ENCODE measurements around the gene SMOC1. TPM values are rescaled to one million over a fixed set of nuclear protein-coding genes. Genes with fewer than 3 reads are reported as not detected.
"Not testable (repeated sequence)": the region's sequence is repeated elsewhere in the genome, so short reads cannot be mapped to it uniquely, and the experiment has no call there.

SMOC1 gene
- total and polyA plus RNA-seq, 5 donors from 2014 or later = not detected

DNA sequence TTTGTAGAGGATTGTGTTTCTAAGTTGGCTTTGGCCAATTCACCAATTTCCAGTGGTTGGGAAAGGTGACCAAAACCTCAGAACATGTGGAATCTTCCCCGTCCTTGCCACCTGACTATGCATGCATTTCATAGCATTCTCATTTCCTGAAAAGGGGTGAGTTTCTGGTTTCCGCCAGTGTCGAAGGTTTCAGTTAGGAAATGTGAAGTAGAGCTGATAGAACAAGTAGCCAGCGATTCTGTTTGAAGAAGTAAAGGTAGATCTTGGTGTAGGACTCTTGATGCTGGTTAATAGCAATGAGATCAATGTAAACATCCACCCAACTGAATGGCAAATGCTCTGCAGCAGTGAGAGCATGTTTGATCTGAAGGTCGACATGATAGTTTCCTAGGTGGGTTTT, 15.9 kb downstream of the SMOC1 start:
- DNase-seq = no peak
- H3K9me3 ChIP-seq (ENCODE audit: control insufficient read depth in 2 of 2, low read length in 2 of 2) = peaks cover 13 to 17% of the 10 kb centered on the region in 2 experiments
- Mint-ChIP-seq H3K27me3 (peaks cover 51% of the 10 kb centered on the region), H3K27ac (no peak overlapping the region), H3K4me3 (no peak overlapping the region), H3K4me1 (no peaks in the 10 kb centered on the region), H3K9me3 (peaks cover 0 to 25% (median 9%) of the 10 kb centered on the region in 7 donors), H3K36me3 (no peaks in the 10 kb centered on the region)
- H3K36me3 ChIP-seq (ENCODE audit: control insufficient read depth, insufficient read depth, low read length) = no peaks in the 10 kb centered on the region
- no peak for ATAC-seq (ENCODE audit: low read depth in 2 of 2)
- no peak overlapping the region for H3K27ac ChIP-seq (ENCODE audit: insufficient read depth, low read length, poor library complexity, severe bottlenecking)
- H3K4me1 ChIP-seq (ENCODE audit: control insufficient read depth, insufficient read depth, low read length, poor library complexity, severe bottlenecking) = no peaks in the 10 kb centered on the region
- peaks cover 16% of the 10 kb centered on the region for H3K27me3 ChIP-seq (ENCODE audit: control insufficient read depth, insufficient read depth, low read length)
- no peak overlapping the region for H3K4me3 ChIP-seq (ENCODE audit: low read depth, low read length)

DNA sequence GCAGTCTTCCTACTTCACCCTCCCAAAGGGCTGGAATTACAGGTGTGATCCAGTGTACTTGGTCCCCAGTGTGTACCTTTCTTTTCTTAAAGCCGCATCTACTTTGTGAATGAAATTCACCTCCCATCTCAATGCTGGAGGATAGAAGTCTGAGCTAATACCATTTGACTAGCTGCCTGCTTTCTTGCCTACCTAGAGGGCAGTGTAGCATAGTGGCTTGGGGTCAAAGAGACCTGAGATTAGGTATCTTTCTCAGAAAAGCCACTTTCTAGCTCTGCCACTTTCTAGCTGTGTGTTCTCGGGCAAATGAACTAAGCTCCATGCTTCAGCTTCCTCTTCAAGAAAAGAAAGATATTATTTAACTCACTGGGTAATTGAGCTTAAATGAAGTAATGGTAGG, 16.9 kb downstream of the SMOC1 start:
- Mint-ChIP-seq H3K4me1 (no peaks in the 10 kb centered on the region), H3K27ac (no peak overlapping the region), H3K27me3 (peaks cover 53% of the 10 kb centered on the region), H3K4me3 (no peak overlapping the region), H3K36me3 (no peaks in the 10 kb centered on the region), H3K9me3 (peaks cover 0 to 25% (median 9%) of the 10 kb centered on the region in 7 donors)
- ATAC-seq (ENCODE audit: low read depth in 2 of 2) (no peak), DNase-seq (no peak)
- H3K36me3 ChIP-seq (ENCODE audit: control insufficient read depth, insufficient read depth, low read length) = no peaks in the 10 kb centered on the region
- H3K9me3 ChIP-seq (ENCODE audit: control insufficient read depth in 2 of 2, low read length in 2 of 2) = peaks cover 13 to 17% of the 10 kb centered on the region in 2 experiments
- peaks cover 11% of the 10 kb centered on the region for H3K27me3 ChIP-seq (ENCODE audit: control insufficient read depth, insufficient read depth, low read length)
- H3K4me3 ChIP-seq (ENCODE audit: low read depth, low read length) = no peak overlapping the region
- H3K4me1 ChIP-seq (ENCODE audit: control insufficient read depth, insufficient read depth, low read length, poor library complexity, severe bottlenecking) = no peaks in the 10 kb centered on the region
- no peak overlapping the region for H3K27ac ChIP-seq (ENCODE audit: insufficient read depth, low read length, poor library complexity, severe bottlenecking)

DNA sequence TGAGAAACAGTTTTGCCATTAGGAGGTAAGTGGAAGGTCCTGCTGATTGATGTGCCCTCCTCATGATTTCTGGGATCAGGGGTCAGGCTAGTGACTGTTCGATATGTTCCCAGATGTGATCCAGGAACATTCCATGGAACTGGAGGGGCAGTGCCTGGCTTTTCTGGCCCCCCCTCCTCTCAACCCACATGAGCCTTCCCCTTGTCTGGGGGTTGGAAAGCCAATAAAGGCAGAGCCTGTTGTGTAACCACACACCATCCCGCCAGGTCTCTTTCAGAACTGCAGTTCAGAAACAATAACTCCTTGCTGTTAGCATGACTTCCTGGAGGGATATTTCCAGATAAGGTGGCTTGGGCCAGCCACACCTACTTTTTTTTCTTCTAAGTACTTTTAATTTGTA, 17.8 kb downstream of the SMOC1 start:
- no peaks in the 10 kb centered on the region for H3K4me1 Mint-ChIP-seq
- ATAC-seq (ENCODE audit: low read depth in 2 of 2) (no peak), DNase-seq (no peak)
- Histone ChIP-seq H3K36me3 (ENCODE audit: control insufficient read depth, insufficient read depth, low read length) (no peaks in the 10 kb centered on the region), H3K9me3 (ENCODE audit: control insufficient read depth in 2 of 2, low read length in 2 of 2) (peaks cover 13 to 17% of the 10 kb centered on the region in 2 experiments), H3K27ac (ENCODE audit: insufficient read depth, low read length, poor library complexity, severe bottlenecking) (no peak overlapping the region), H3K4me1 (ENCODE audit: control insufficient read depth, insufficient read depth, low read length, poor library complexity, severe bottlenecking) (no peaks in the 10 kb centered on the region), H3K4me3 (ENCODE audit: low read depth, low read length) (no peak overlapping the region), H3K27me3 (ENCODE audit: control insufficient read depth, insufficient read depth, low read length) (peaks cover 13% of the 10 kb centered on the region)
- no peaks in the 10 kb centered on the region for H3K36me3 Mint-ChIP-seq
- no peak overlapping the region for H3K27ac Mint-ChIP-seq
- peaks cover 0 to 25% (median 9%) of the 10 kb centered on the region in 7 donors for H3K9me3 Mint-ChIP-seq
- H3K27me3 Mint-ChIP-seq = peaks cover 46% of the 10 kb centered on the region
- H3K4me3 Mint-ChIP-seq = no peak overlapping the region

DNA sequence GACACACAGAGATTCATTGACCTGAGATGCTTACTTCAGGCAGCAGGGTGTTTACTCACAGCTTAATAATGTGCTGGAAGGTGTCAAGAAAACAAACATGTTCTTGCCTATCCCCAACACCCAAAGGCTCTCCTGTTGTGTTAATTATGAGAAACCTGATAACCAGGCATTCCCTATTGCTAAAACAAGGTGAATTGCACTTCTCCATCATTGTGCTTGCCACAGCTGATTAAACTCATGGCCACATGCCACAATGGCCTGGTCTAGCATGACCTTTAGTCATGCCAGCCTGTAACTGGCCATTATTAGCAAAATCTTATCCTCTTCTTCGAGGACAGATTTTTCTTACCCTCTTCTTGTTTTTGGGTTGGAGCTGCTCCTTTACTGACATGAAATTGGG, 21.4 kb downstream of the SMOC1 start:
- H3K4me1 ChIP-seq (ENCODE audit: control insufficient read depth, insufficient read depth, low read length, poor library complexity, severe bottlenecking) = no peaks in the 10 kb centered on the region
- H3K4me1 Mint-ChIP-seq = no peaks in the 10 kb centered on the region
- no peaks in the 10 kb centered on the region for H3K36me3 ChIP-seq (ENCODE audit: control insufficient read depth, insufficient read depth, low read length)
- H3K4me3 Mint-ChIP-seq = no peak overlapping the region
- H3K36me3 Mint-ChIP-seq = no peaks in the 10 kb centered on the region
- H3K9me3 Mint-ChIP-seq = peaks cover 0 to 18% (median 9%) of the 10 kb centered on the region in 7 donors
- ATAC-seq (ENCODE audit: low read depth in 2 of 2) = no peak
- H3K27ac ChIP-seq (ENCODE audit: insufficient read depth, low read length, poor library complexity, severe bottlenecking) = no peak overlapping the region
- no peak for DNase-seq
- peaks cover 13 to 17% of the 10 kb centered on the region in 2 experiments for H3K9me3 ChIP-seq (ENCODE audit: control insufficient read depth in 2 of 2, low read length in 2 of 2)
- no peak overlapping the region for H3K4me3 ChIP-seq (ENCODE audit: low read depth, low read length)
- H3K27me3 Mint-ChIP-seq = peaks cover 19% of the 10 kb centered on the region
- H3K27me3 ChIP-seq (ENCODE audit: control insufficient read depth, insufficient read depth, low read length) = peaks cover 12% of the 10 kb centered on the region
- H3K27ac Mint-ChIP-seq = no peak overlapping the region

DNA sequence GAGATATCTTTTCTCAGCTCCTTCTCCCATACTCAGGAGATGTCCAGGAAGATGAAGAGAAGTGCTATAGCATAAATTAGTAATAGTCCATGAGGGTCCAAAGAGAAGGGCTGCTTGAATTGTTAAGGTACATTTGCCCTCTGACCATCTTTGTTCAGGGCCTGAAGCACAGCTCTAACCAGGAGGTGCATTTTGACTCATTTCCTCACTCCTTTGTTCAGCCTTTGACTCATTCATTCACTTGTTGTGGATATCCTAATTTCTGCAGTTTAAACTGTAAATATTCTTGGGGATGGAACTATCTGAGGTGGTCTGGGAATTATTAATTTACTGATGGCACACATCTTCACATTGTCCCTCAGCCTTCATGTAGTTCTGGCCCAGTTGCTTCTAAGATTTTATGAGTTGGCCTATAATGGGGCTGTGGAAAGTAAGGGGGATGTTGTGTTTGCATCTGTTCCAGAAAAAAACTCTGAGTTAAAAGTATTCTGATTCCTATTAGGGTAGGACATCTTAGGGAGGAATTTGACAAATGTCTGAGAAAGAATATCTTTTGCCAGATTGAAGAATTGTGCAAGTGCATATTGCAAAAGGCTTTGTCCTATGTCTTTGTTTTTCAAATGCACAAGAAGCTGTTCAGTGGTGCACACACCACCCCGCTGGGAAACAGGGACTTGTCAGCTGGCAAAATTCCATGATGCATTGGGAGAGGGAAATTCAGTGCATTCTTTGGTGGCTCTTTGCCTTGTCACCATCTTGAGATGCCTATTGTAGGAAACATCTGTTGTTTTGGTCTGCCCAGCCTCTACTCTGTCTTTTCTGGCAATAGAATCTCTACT, 22.1 kb downstream of the SMOC1 start:
- H3K4me3 ChIP-seq (ENCODE audit: low read depth, low read length) = no peak overlapping the region
- no peaks in the 10 kb centered on the region for H3K4me1 ChIP-seq (ENCODE audit: control insufficient read depth, insufficient read depth, low read length, poor library complexity, severe bottlenecking)
- Mint-ChIP-seq H3K36me3 (no peaks in the 10 kb centered on the region), H3K27me3 (peaks cover 19% of the 10 kb centered on the region), H3K9me3 (peaks cover 0 to 18% (median 9%) of the 10 kb centered on the region in 7 donors), H3K4me1 (no peaks in the 10 kb centered on the region), H3K4me3 (no peak overlapping the region), H3K27ac (no peak overlapping the region)
- no peak overlapping the region for H3K27ac ChIP-seq (ENCODE audit: insufficient read depth, low read length, poor library complexity, severe bottlenecking)
- ATAC-seq (ENCODE audit: low read depth in 2 of 2) (no peak), DNase-seq (no peak)
- H3K9me3 ChIP-seq (ENCODE audit: control insufficient read depth in 2 of 2, low read length in 2 of 2) = peaks cover 13 to 17% of the 10 kb centered on the region in 2 experiments
- peaks cover 14% of the 10 kb centered on the region for H3K27me3 ChIP-seq (ENCODE audit: control insufficient read depth, insufficient read depth, low read length)
- no peaks in the 10 kb centered on the region for H3K36me3 ChIP-seq (ENCODE audit: control insufficient read depth, insufficient read depth, low read length)

DNA sequence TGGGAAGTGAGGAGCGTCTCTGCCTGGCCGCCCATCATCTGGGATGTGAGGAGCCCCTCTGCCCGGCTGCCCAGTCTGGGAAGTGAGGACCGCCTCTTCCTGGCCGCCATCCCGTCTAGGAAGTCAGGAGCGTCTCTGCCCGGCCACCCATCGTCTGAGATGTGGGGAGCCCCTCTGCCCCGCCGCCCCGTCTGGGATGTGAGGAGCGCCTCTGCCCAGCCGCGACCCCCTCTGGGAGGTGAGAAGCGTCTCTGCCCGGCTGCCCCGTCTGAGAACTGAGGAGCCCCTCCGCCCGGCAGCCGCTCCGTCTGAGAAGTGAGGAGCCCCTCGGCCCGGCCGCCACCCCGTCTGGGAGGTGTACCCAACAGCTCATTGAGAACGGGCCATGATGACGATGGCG, 23.8 kb downstream of the SMOC1 start:
- not testable (repeated sequence) for H3K4me3 ChIP-seq (ENCODE audit: low read depth, low read length); H3K4me1 Mint-ChIP-seq; ATAC-seq (ENCODE audit: low read depth in 2 of 2); DNase-seq; H3K27ac Mint-ChIP-seq; H3K9me3 ChIP-seq (ENCODE audit: control insufficient read depth in 2 of 2, low read length in 2 of 2); H3K4me3 Mint-ChIP-seq; H3K36me3 Mint-ChIP-seq; H3K27ac ChIP-seq (ENCODE audit: insufficient read depth, low read length, poor library complexity, severe bottlenecking); H3K36me3 ChIP-seq (ENCODE audit: control insufficient read depth, insufficient read depth, low read length); H3K4me1 ChIP-seq (ENCODE audit: control insufficient read depth, insufficient read depth, low read length, poor library complexity, severe bottlenecking)
- H3K9me3 Mint-ChIP-seq = peaks cover 0 to 14% (median 6%) of the 10 kb centered on the region in 7 donors
- peaks cover 14% of the 10 kb centered on the region for H3K27me3 ChIP-seq (ENCODE audit: control insufficient read depth, insufficient read depth, low read length)
- H3K27me3 Mint-ChIP-seq = peaks cover 11% of the 10 kb centered on the region

DNA sequence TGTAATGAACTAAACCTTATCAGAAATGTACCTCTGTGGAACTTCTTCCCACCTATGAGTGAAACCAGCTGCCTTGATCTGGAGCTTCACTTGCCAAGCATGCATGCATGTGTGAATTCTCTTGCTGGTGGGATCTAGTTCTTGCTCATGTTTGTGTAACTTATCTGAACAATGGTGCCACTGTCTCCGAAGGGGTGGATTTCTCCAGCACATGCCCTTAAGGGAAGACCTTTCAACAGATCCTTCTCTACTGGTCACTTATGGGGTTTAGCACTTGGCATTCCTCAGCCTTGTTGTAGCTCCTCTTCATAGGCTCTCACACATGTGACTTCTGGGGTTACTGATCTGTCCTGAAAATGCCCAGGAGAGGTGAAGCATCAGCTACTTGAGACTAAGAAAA, 25.0 kb downstream of the SMOC1 start:
- Mint-ChIP-seq H3K4me3 (no peak overlapping the region), H3K9me3 (peaks cover 0 to 4% (median 0%) of the 10 kb centered on the region in 7 donors), H3K27ac (no peak overlapping the region), H3K27me3 (peaks cover 8% of the 10 kb centered on the region), H3K4me1 (no peaks in the 10 kb centered on the region), H3K36me3 (no peaks in the 10 kb centered on the region)
- Histone ChIP-seq H3K27ac (ENCODE audit: insufficient read depth, low read length, poor library complexity, severe bottlenecking) (no peak overlapping the region), H3K27me3 (ENCODE audit: control insufficient read depth, insufficient read depth, low read length) (peaks cover 14% of the 10 kb centered on the region), H3K36me3 (ENCODE audit: control insufficient read depth, insufficient read depth, low read length) (no peaks in the 10 kb centered on the region), H3K4me1 (ENCODE audit: control insufficient read depth, insufficient read depth, low read length, poor library complexity, severe bottlenecking) (no peaks in the 10 kb centered on the region), H3K4me3 (ENCODE audit: low read depth, low read length) (no peak overlapping the region), H3K9me3 (ENCODE audit: control insufficient read depth in 2 of 2, low read length in 2 of 2) (no peaks in the 10 kb centered on the region)
- DNase-seq (no peak), ATAC-seq (ENCODE audit: low read depth in 2 of 2) (no peak)

DNA sequence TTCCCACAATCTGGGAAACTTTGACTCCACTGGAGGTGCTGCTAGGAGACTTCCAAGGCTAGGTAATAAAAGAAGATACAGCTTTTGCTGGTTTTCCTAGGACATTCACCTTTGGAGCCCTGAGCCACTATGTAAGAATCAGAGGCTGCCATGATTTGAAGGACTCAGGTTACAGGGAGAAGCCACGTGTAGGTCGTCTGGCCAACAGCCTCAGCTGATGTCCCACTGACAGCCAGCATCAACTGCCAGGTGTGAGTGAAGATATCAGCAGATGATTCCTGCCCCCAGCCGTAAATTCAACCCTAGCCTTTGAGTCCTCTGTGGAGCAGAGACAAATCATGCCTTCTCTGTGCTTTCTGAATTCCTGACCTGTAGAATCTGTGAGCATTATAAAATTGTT, 27.0 kb downstream of the SMOC1 start:
- no peak overlapping the region for H3K27ac Mint-ChIP-seq
- Histone ChIP-seq H3K9me3 (ENCODE audit: control insufficient read depth in 2 of 2, low read length in 2 of 2) (no peaks in the 10 kb centered on the region), H3K4me3 (ENCODE audit: low read depth, low read length) (no peak overlapping the region), H3K4me1 (ENCODE audit: control insufficient read depth, insufficient read depth, low read length, poor library complexity, severe bottlenecking) (no peaks in the 10 kb centered on the region), H3K27me3 (ENCODE audit: control insufficient read depth, insufficient read depth, low read length) (peaks cover 14% of the 10 kb centered on the region), H3K27ac (ENCODE audit: insufficient read depth, low read length, poor library complexity, severe bottlenecking) (no peak overlapping the region), H3K36me3 (ENCODE audit: control insufficient read depth, insufficient read depth, low read length) (no peaks in the 10 kb centered on the region)
- no peak for DNase-seq
- ATAC-seq (ENCODE audit: low read depth in 2 of 2) = no peak
- H3K9me3 Mint-ChIP-seq = peaks cover 0 to 4% (median 0%) of the 10 kb centered on the region in 7 donors
- H3K4me3 Mint-ChIP-seq = no peak overlapping the region
- H3K36me3 Mint-ChIP-seq = no peaks in the 10 kb centered on the region
- H3K27me3 Mint-ChIP-seq = peaks cover 9% of the 10 kb centered on the region
- no peaks in the 10 kb centered on the region for H3K4me1 Mint-ChIP-seq
